Osteoblast (primary cell): ENCODE data around the gene TM2D3. TPM values are rescaled to one million over a fixed set of nuclear protein-coding genes. Genes with fewer than 3 reads are reported as not detected.

ENCODE experiments used
- DNase-seq: peaks from one replicate; pipeline ENCODE4 v3.0.0; 2011; ENCODE audit warnings: low spot score, mixed read lengths; ENCODE audit not compliant: insufficient read length; ENCODE audit errors: missing footprints
- H2AFZ ChIP-seq: 2 replicates; pipeline ENCODE4 v1.6.0; 2011; ENCODE audit warnings: mild to moderate bottlenecking, low read length
- H3K27ac ChIP-seq: 2 replicates; pipeline ENCODE4 v1.5.1; 2011; ENCODE audit warnings: mild to moderate bottlenecking, low read depth, low read length, moderate library complexity
- H3K27me3 ChIP-seq: 2 replicates; pipeline ENCODE4 v1.6.0; 2012; ENCODE audit warnings: mild to moderate bottlenecking, control low read depth, inconsistent platforms, low read length, moderate library complexity; ENCODE audit not compliant: insufficient read depth
- H3K36me3 ChIP-seq: 2 replicates; pipeline ENCODE4 v1.5.1; 2011; ENCODE audit warnings: mild to moderate bottlenecking, low read length, control low read depth, moderate library complexity; ENCODE audit not compliant: insufficient read depth
- H3K4me1 ChIP-seq: 2 replicates; pipeline ENCODE4 v1.5.1; 2011; ENCODE audit warnings: mild to moderate bottlenecking, low read length, control low read depth, moderate library complexity; ENCODE audit not compliant: insufficient read depth
- H3K4me2 ChIP-seq: 2 replicates; pipeline ENCODE4 v1.6.0; 2011; ENCODE audit warnings: mild to moderate bottlenecking, low read length; ENCODE audit not compliant: insufficient read depth
- H3K4me3 ChIP-seq: fragments of 200-600 bp; sonication (generic); 3 replicates; pipeline ENCODE4 v1.5.1; 2012; ENCODE audit warnings: mild to moderate bottlenecking, low read length, inconsistent platforms; ENCODE audit not compliant: insufficient read depth
- H3K79me2 ChIP-seq: 2 replicates; pipeline ENCODE4 v1.6.0; 2012; ENCODE audit warnings: mild to moderate bottlenecking, low read length, control low read depth, inconsistent platforms; ENCODE audit not compliant: insufficient read depth
- H3K9me3 ChIP-seq: 2 replicates; pipeline ENCODE4 v1.5.1; 2011; ENCODE audit warnings: low read depth, low read length, control low read depth
- H4K20me1 ChIP-seq: 2 replicates; pipeline ENCODE4 v1.6.0; 2012; ENCODE audit warnings: mild to moderate bottlenecking, low read length, control low read depth; ENCODE audit not compliant: insufficient read depth
- total RNA-seq: library from RNA; depleted of rRNA; stranded (reverse); fragments of >200 nt; gene quantifications from 2 replicates; pipeline ENCODE4 v1.2.3, GENCODE V29; 2012
- TF ChIP-seq, protein P1 (sequence below): IDR thresholded peaks from 2 replicates; pipeline ENCODE4 v1.5.1; 2011; ENCODE audit warnings: mild to moderate bottlenecking, low read depth, low read length, moderate library complexity; ENCODE audit errors: extremely low read depth

TM2D3 gene
- total RNA-seq, 1 donor = 32.6 TPM

DNA sequence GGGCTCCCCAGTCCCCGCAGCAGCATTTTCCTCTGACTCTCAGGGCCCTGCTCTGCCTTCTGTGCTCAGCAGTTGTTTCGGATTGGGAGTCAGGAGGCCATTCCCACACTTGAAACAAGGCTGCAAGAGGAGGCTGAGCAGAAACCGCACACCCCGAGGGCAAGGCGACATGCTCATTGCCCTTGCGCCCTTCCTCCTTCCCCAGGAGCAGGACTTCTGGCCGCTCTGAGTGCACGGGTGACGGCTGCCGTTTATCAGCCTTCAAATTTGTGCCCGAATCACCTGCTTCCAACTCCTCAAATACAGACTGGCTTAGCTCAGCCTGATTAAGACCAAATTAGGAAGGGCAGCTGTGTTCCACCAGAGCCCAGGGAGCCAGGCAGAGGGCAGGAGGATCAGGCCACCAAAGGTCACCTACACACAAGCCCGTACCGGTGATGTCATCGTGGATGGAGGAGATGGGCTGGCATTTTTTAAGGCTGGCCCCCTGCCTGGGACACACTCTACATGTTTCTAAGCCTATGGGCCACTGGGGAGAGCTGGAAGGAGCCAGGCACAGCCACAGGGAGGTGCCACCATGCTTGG is 38.1 kb downstream of the TM2D3 start:
- Histone ChIP-seq H3K36me3 (no peaks in the 10 kb centered on the region), H3K27ac (no peak overlapping the region), H3K9me3 (no peaks in the 10 kb centered on the region), H3K79me2 (no peaks in the 10 kb centered on the region), H3K27me3 (no peaks in the 10 kb centered on the region), H2AFZ (no peak overlapping the region), H3K4me3 (no peak overlapping the region), H3K4me2 (no peak overlapping the region), H3K4me1 (peaks cover 10% of the 10 kb centered on the region), H4K20me1 (no peaks in the 10 kb centered on the region)
- peak; percentile 60 for DNase-seq
- TF ChIP-seq, protein P1, sequence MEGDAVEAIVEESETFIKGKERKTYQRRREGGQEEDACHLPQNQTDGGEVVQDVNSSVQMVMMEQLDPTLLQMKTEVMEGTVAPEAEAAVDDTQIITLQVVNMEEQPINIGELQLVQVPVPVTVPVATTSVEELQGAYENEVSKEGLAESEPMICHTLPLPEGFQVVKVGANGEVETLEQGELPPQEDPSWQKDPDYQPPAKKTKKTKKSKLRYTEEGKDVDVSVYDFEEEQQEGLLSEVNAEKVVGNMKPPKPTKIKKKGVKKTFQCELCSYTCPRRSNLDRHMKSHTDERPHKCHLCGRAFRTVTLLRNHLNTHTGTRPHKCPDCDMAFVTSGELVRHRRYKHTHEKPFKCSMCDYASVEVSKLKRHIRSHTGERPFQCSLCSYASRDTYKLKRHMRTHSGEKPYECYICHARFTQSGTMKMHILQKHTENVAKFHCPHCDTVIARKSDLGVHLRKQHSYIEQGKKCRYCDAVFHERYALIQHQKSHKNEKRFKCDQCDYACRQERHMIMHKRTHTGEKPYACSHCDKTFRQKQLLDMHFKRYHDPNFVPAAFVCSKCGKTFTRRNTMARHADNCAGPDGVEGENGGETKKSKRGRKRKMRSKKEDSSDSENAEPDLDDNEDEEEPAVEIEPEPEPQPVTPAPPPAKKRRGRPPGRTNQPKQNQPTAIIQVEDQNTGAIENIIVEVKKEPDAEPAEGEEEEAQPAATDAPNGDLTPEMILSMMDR = no peak

DNA sequence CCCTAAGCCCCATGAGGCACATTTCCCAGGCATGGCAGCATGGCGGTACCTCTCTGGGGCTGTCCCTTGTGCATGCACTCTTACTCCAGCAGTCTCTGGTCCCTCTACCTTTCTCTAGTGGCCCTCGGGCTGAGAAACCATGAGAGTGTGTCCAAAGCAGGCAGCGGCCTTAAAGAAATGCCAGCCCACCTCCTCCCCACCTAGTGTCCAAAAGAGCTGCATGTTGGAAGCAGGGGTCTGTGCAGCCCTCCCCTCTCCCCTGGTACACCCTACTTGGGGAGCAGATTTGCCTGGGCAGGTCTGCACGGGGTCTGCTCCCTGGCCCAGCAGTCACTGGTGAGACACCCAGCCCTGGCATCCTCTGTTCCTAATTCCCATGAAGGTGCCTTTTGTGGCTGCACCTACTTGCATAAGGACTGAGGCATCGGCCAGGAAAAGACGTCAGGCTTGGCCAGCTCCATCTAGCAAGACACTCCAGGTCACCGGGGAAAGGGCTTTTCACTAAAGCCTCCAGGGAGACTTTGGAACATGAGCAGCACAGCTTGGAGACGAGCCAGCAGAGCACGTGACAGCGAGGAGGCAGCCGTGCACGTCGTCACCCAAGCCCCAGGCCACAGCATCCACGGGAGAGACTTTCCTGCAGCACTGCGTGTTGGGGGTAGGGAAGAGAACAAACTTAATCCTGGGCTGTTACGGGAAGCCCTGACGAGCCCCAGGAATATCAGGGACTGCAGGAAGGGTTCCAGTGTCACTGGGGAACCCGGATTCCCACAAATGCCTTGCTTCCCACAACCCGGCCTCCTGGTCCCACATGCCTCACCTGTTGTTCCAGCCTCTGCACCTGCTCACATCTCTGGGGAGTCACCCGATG is 38.8 kb downstream of the TM2D3 start:
- no peak overlapping the region for H3K27ac ChIP-seq
- no peak overlapping the region for H3K4me2 ChIP-seq
- no peak overlapping the region for H2AFZ ChIP-seq
- no peaks in the 10 kb centered on the region for H3K79me2 ChIP-seq
- no peak overlapping the region for H3K4me3 ChIP-seq
- peak; percentile 71 for DNase-seq
- TF ChIP-seq, protein P1 = no peak
- no peaks in the 10 kb centered on the region for H4K20me1 ChIP-seq
- no peaks in the 10 kb centered on the region for H3K36me3 ChIP-seq
- peaks cover 10% of the 10 kb centered on the region for H3K4me1 ChIP-seq
- no peaks in the 10 kb centered on the region for H3K9me3 ChIP-seq
- H3K27me3 ChIP-seq = no peaks in the 10 kb centered on the region

DNA sequence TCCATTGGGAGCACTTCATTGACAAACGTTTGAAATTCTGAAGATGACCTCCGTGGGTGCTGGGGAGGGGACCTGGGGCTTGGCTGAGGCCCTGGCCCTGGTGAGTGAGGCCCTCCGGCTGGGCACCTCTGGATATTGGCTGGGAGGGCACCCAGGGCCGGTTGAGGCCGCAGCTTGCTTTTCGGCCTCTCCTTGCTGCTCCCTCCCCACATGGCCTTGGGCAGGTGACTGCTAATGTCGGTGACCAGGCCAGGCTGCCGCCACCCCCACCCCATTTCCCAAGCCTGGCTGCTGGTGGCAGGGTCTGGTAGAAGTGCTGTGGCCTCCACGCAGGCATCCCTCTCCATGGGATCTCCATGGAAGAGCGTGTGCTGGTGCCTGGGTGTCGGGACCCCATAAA is 39.5 kb downstream of the TM2D3 start:
- no peak overlapping the region for H3K4me3 ChIP-seq
- no peak overlapping the region for H3K4me2 ChIP-seq
- H2AFZ ChIP-seq = no peak overlapping the region
- no peaks in the 10 kb centered on the region for H3K79me2 ChIP-seq
- H4K20me1 ChIP-seq = no peaks in the 10 kb centered on the region
- no peak for DNase-seq
- TF ChIP-seq, protein P1 = no peak
- no peaks in the 10 kb centered on the region for H3K9me3 ChIP-seq
- H3K27ac ChIP-seq = no peak overlapping the region
- H3K27me3 ChIP-seq = no peaks in the 10 kb centered on the region
- H3K36me3 ChIP-seq = no peaks in the 10 kb centered on the region
- H3K4me1 ChIP-seq = peaks cover 10% of the 10 kb centered on the region

DNA sequence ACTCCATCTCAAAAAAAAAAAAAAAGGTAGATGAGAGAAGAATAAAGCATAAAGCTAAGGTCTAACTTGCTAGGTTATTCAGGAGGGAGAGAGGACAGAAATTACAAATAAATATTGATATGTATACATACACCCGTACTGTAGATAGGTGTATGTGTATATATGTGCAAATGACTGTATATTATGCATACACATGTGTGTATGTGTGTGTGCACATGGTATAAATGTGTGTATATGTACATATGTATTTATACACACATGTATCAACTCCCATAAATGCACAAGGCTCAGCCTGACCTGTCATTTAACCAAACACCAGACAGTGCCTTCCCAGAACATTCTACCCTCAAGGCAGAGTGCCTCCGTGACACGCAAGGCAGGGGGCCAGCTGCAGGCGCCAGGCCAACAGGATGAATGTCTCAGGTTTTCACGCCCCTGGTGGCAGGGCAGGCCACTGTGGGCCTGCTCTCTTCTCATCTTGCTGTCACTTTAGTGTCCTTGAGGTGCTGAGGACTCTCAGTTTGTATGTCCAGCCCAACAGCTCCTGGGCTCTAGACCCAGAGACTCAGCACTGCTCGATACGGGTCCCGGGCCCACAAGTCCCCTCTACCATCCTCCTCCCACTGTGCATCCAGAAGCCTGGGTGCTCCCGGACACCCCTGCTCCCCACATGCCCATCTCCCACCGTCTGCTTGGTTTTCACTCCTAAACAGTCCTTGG is 40.4 kb downstream of the TM2D3 start:
- H3K4me2 ChIP-seq = no peak overlapping the region
- peaks cover 10% of the 10 kb centered on the region for H3K4me1 ChIP-seq
- H3K36me3 ChIP-seq = no peaks in the 10 kb centered on the region
- H3K27ac ChIP-seq = no peak overlapping the region
- TF ChIP-seq, protein P1 = no peak
- no peak overlapping the region for H3K4me3 ChIP-seq
- H3K27me3 ChIP-seq = no peaks in the 10 kb centered on the region
- H3K79me2 ChIP-seq = no peaks in the 10 kb centered on the region
- no peaks in the 10 kb centered on the region for H3K9me3 ChIP-seq
- no peak overlapping the region for H2AFZ ChIP-seq
- H4K20me1 ChIP-seq = no peaks in the 10 kb centered on the region
- peak; percentile 61 for DNase-seq
